ENCODE measurements around the gene REX1BD. TPM values are rescaled to one million over a fixed set of nuclear protein-coding genes. Genes with fewer than 3 reads are reported as not detected.
"Not testable (repeated sequence)": the region's sequence is repeated elsewhere in the genome, so short reads cannot be mapped to it uniquely, and the experiment has no call there.

Gene REX1BD
- 10 to 100 TPM in 11 of 12 donors, not detected in 1; 18.6 to 49.6 (median 23.9) TPM for polyA plus RNA-seq (ENCODE audit: insufficient read length in 12 of 12)
- long read RNA-seq, donor 1, transcript REX1BD-202 (5 exons, 702 nt) = minor isoform, 11 of 111 reads
- long read RNA-seq, donor 1, transcript REX1BD-205 (4 exons, 1,081 nt) = minor isoform, 10 of 111 reads
- long read RNA-seq, donor 1, transcript REX1BD-201 (5 exons, 839 nt) = major isoform, 27 of 111 reads
- long read RNA-seq, donor 1, transcript REX1BD-203 (1 exons, 2,465 nt) = minor isoform, 21 of 111 reads
- long read RNA-seq, donor 1, partial matches to known transcripts = 38 of 111 reads
- long read RNA-seq, donor 1, other reads (novel, unspliced or antisense) = 0 of 111 reads
- long read RNA-seq, donor 2, transcript REX1BD-203 (1 exons, 2,465 nt) = minor isoform, 6 of 40 reads
- long read RNA-seq, donor 2, transcript REX1BD-201 (5 exons, 839 nt) = major isoform, 16 of 40 reads
- long read RNA-seq, donor 2, transcript REX1BD-202 (5 exons, 702 nt) = minor isoform, 9 of 40 reads
- long read RNA-seq, donor 2, partial matches to known transcripts = 5 of 40 reads
- long read RNA-seq, donor 2, other reads (novel, unspliced or antisense) = 0 of 40 reads
- long read RNA-seq, donor 3, transcript REX1BD-202 (5 exons, 702 nt) = major isoform, 9 of 28 reads
- long read RNA-seq, donor 3, transcript REX1BD-203 (1 exons, 2,465 nt) = minor isoform, 6 of 28 reads
- long read RNA-seq, donor 3, partial matches to known transcripts = 6 of 28 reads
- long read RNA-seq, donor 3, other reads (novel, unspliced or antisense) = 0 of 28 reads
- long read RNA-seq, donor 4, transcript REX1BD-201 (5 exons, 839 nt) = major isoform, 9 of 25 reads
- long read RNA-seq, donor 4, transcript REX1BD-202 (5 exons, 702 nt) = minor isoform, 5 of 25 reads
- long read RNA-seq, donor 4, partial matches to known transcripts = 5 of 25 reads
- long read RNA-seq, donor 4, other reads (novel, unspliced or antisense) = 0 of 25 reads
- long read RNA-seq, donor 5, transcript REX1BD-201 (5 exons, 839 nt) = major isoform, 14 of 54 reads
- long read RNA-seq, donor 5, transcript REX1BD-205 (4 exons, 1,081 nt) = minor isoform, 8 of 54 reads
- long read RNA-seq, donor 5, transcript REX1BD-202 (5 exons, 702 nt) = minor isoform, 6 of 54 reads
- long read RNA-seq, donor 5, partial matches to known transcripts = 19 of 54 reads
- long read RNA-seq, donor 5, other reads (novel, unspliced or antisense) = 0 of 54 reads
- long read RNA-seq, donor 6, transcript REX1BD-203 (1 exons, 2,465 nt) = minor isoform, 6 of 37 reads
- long read RNA-seq, donor 6, transcript REX1BD-201 (5 exons, 839 nt) = major isoform, 9 of 37 reads
- long read RNA-seq, donor 6, partial matches to known transcripts = 14 of 37 reads
- long read RNA-seq, donor 6, other reads (novel, unspliced or antisense) = 0 of 37 reads
- long read RNA-seq, donor 7, transcript REX1BD-203 (1 exons, 2,465 nt) = major isoform, 7 of 28 reads
- long read RNA-seq, donor 7, transcript REX1BD-201 (5 exons, 839 nt) = minor isoform, 6 of 28 reads
- long read RNA-seq, donor 7, partial matches to known transcripts = 7 of 28 reads
- long read RNA-seq, donor 7, other reads (novel, unspliced or antisense) = 0 of 28 reads
- long read RNA-seq, donor 8, transcript REX1BD-202 (5 exons, 702 nt) = minor isoform, 11 of 75 reads
- long read RNA-seq, donor 8, transcript REX1BD-203 (1 exons, 2,465 nt) = minor isoform, 7 of 75 reads
- long read RNA-seq, donor 8, transcript REX1BD-205 (4 exons, 1,081 nt) = minor isoform, 14 of 75 reads
- long read RNA-seq, donor 8, transcript REX1BD-201 (5 exons, 839 nt) = major isoform, 17 of 75 reads
- long read RNA-seq, donor 8, partial matches to known transcripts = 23 of 75 reads
- long read RNA-seq, donor 8, other reads (novel, unspliced or antisense) = 0 of 75 reads
- long read RNA-seq, donor 9, transcript REX1BD-205 (4 exons, 1,081 nt) = minor isoform, 6 of 45 reads
- long read RNA-seq, donor 9, transcript REX1BD-201 (5 exons, 839 nt) = minor isoform, 9 of 45 reads
- long read RNA-seq, donor 9, transcript REX1BD-202 (5 exons, 702 nt) = major isoform, 10 of 45 reads
- long read RNA-seq, donor 9, partial matches to known transcripts = 13 of 45 reads
- long read RNA-seq, donor 9, other reads (novel, unspliced or antisense) = 0 of 45 reads
- long read RNA-seq, donor 10, transcript REX1BD-203 (1 exons, 2,465 nt) = minor isoform, 5 of 72 reads
- long read RNA-seq, donor 10, transcript REX1BD-202 (5 exons, 702 nt) = minor isoform, 12 of 72 reads
- long read RNA-seq, donor 10, transcript REX1BD-201 (5 exons, 839 nt) = major isoform, 23 of 72 reads
- long read RNA-seq, donor 10, transcript REX1BD-205 (4 exons, 1,081 nt) = minor isoform, 6 of 72 reads
- long read RNA-seq, donor 10, partial matches to known transcripts = 23 of 72 reads
- long read RNA-seq, donor 10, other reads (novel, unspliced or antisense) = 0 of 72 reads
- long read RNA-seq, donor 11, transcript REX1BD-201 (5 exons, 839 nt) = major isoform, 14 of 40 reads
- long read RNA-seq, donor 11, transcript REX1BD-202 (5 exons, 702 nt) = minor isoform, 7 of 40 reads
- long read RNA-seq, donor 11, partial matches to known transcripts = 12 of 40 reads
- long read RNA-seq, donor 11, other reads (novel, unspliced or antisense) = 0 of 40 reads

- peak; percentile 89 for DNase-seq
Observed at GRCh38 chr19:18588611-18589379, at the start of gene REX1BD. Gene REX1BD (plus strand): TSS chr19:18588798. CDS start chr19:18588802, 4 bp downstream.

- DNase-seq = no peak
Observed at GRCh38 chr19:18539372-18539771, 49.2 kb upstream of the REX1BD start.

GRCh38 chr19:18540200-18540599 is 48.4 kb upstream of the REX1BD start:
- not testable (repeated sequence) for DNase-seq

GRCh38 chr19:18541258-18541991 is 47.2 kb upstream of the REX1BD start:
- DNase-seq = no peak

GRCh38 chr19:18541992-18542940 is 46.3 kb upstream of the REX1BD start:
- DNase-seq = no peak

GRCh38 chr19:18542941-18543813 is 45.4 kb upstream of the REX1BD start, which contains the start of gene FKBP8:
Gene FKBP8 (minus strand): TSS chr19:18543573. CDS start chr19:18541970, 1,603 bp downstream.
- DNase-seq = peak; percentile 94

GRCh38 chr19:18543814-18544475 is 44.7 kb upstream of the REX1BD start:
- DNase-seq = peak; percentile 31

GRCh38 chr19:18551631-18552030 is 37.0 kb upstream of the REX1BD start:
- no peak for DNase-seq

GRCh38 chr19:18557411-18558201 is 31.0 kb upstream of the REX1BD start, which contains the start of gene KXD1:
Gene KXD1 (plus strand): TSS chr19:18557870. CDS start chr19:18562057, 4,187 bp downstream.
- DNase-seq = peak; percentile 98

GRCh38 chr19:18558202-18558555 is 30.4 kb upstream of the REX1BD start:
- no peak for DNase-seq

GRCh38 chr19:18558604-18559003 is 30.0 kb upstream of the REX1BD start:
- no peak for DNase-seq

- DNase-seq = no peak
Observed at GRCh38 chr19:18559685-18560084, 28.9 kb upstream of the REX1BD start.

- peak; percentile 18 for DNase-seq
Observed at GRCh38 chr19:18562086-18562485, 26.5 kb upstream of the REX1BD start.
